CD4-positive, alpha-beta T cell (primary cell): ENCODE measurements around the gene ARHGAP25. TPM values are rescaled to one million over a fixed set of nuclear protein-coding genes. Genes with fewer than 3 reads are reported as not detected.
A peak's percentile ranks its signal among the peaks of the same experiment; 100 is the strongest.

Experiments
- ATAC-seq: fragments of 200-7000 bp; cut with Tn5 transposase; one replicate; pipeline ENCODE4 v1.10.0; 2022; ENCODE audit warnings: mild to moderate bottlenecking; ENCODE audit not compliant: poor library complexity
- CTCF ChIA-PET: fragments of 350-600 bp; sonication (Branson Sonifier 250); formaldehyde crosslinking; loops from one replicate; lab custom pipeline; 2021; ENCODE audit warnings: antibody characterized with exemption, inconsistent platforms; lab: Charles Lee
- POLR2A ChIA-PET: fragments of 350-600 bp; sonication (Branson Sonifier 250); formaldehyde crosslinking; loops from one replicate; lab custom pipeline; 2021; ENCODE audit warnings: antibody characterized with exemption, inconsistent platforms; lab: Charles Lee
- DNase-seq, 14 experiments: peaks; one replicate each; pipeline ENCODE4 v3.0.0-alpha.2; 2013 to 2020; ENCODE audit warnings: mixed read lengths in 2 of 14
- H3K27ac ChIP-seq, 2 donors: one replicate each; pipeline versions ENCODE4 v1.5.1 to v1.7.0; 2013; ENCODE audit warnings: low read length in 2 of 2, low read depth in 1 of 2, mild to moderate bottlenecking in 1 of 2
- H3K27me3 ChIP-seq, 2 experiments: 1 replicate in 1 of 2; 2 replicates in 1 of 2; pipeline versions ENCODE4 v1.6.1 to v1.7.0; 2013; ENCODE audit warnings: low read length in 2 of 2, control low read depth in 1 of 2, mild to moderate bottlenecking in 1 of 2, moderate library complexity in 1 of 2; ENCODE audit not compliant: insufficient read depth in 2 of 2, control insufficient read depth in 1 of 2
- H3K36me3 ChIP-seq: one replicate; pipeline ENCODE4 v1.6.1; 2013; ENCODE audit warnings: low read length, control low read depth; ENCODE audit not compliant: insufficient read depth
- H3K4me1 ChIP-seq: one replicate; pipeline ENCODE4 v1.6.1; 2013; ENCODE audit warnings: low read length, control low read depth; ENCODE audit not compliant: insufficient read depth
- H3K4me3 ChIP-seq: one replicate; pipeline ENCODE4 v1.5.1; 2013; ENCODE audit warnings: mild to moderate bottlenecking, low read length, moderate library complexity
- H3K9me3 ChIP-seq, 2 experiments: 1 replicate in 1 of 2; 2 replicates in 1 of 2; pipeline versions ENCODE4 v1.6.1 to v1.7.0; 2013; ENCODE audit warnings: low read length in 2 of 2, mild to moderate bottlenecking in 2 of 2, control low read depth in 1 of 2, moderate library complexity in 1 of 2; ENCODE audit not compliant: control insufficient read depth in 1 of 2, insufficient read depth in 1 of 2
- H3K27ac Mint-ChIP-seq: one replicate; pipeline ENCODE4 v1.8.0; 2020; ENCODE audit warnings: mixed read lengths
- H3K27me3 Mint-ChIP-seq: one replicate; pipeline ENCODE4 v1.8.0; 2021; ENCODE audit warnings: mixed read lengths
- H3K36me3 Mint-ChIP-seq: one replicate; pipeline ENCODE4 v1.8.0; 2021; ENCODE audit warnings: low read depth, mixed read lengths
- H3K4me1 Mint-ChIP-seq: one replicate; pipeline ENCODE4 v1.8.0; 2021; ENCODE audit warnings: low read depth, mixed read lengths
- H3K4me3 Mint-ChIP-seq: one replicate; pipeline ENCODE4 v1.8.0; 2020; ENCODE audit warnings: mild to moderate bottlenecking, mixed read lengths
- H3K9me3 Mint-ChIP-seq: one replicate; pipeline ENCODE4 v1.8.0; 2020; ENCODE audit warnings: mixed read lengths
- CTCF ChIP-seq: fragments of 200-600 bp; IDR thresholded peaks from one replicate; pipeline ENCODE4 v1.8.0; 2022; ENCODE audit warnings: antibody characterized with exemption, mild to moderate bottlenecking
- intact Hi-C, 2 experiments: fragments of 100-400 bp; cut with DNase I in 1 of 2; cut with micrococcal nuclease in 1 of 2; formaldehyde crosslinking; loops; one replicate each; pipeline versions ENCODE4 v1.15.1 to v1.9.0; 2023 to 2025; cut with DNase I, micrococcal nuclease
- total RNA-seq, 174 experiments: library from RNA in 2 of 174; stranded (reverse) in 2 of 174; gene quantifications; one replicate each; pipeline ENCODE4 v1.2.3 and lab custom pipeline; 2021 to 2026

Gene ARHGAP25
- total RNA-seq, 2 experiments from 2014 or later, result 39.3 to 41.8 TPM

- Mint-ChIP-seq H3K4me1 (peaks cover 87% of the 10 kb centered on the region), H3K4me3 (peak overlapping the region; percentile 53), H3K9me3 (peaks cover 2% of the 10 kb centered on the region), H3K36me3 (peaks cover 69% of the 10 kb centered on the region), H3K27ac (peak overlapping the region; percentile 94), H3K27me3 (no peaks in the 10 kb centered on the region)
- Histone ChIP-seq H3K9me3 (peaks cover 0 to 7% of the 10 kb centered on the region in 2 experiments), H3K27me3 (no peaks in the 10 kb centered on the region), H3K36me3 (peaks cover 47% of the 10 kb centered on the region), H3K4me1 (peaks cover 65% of the 10 kb centered on the region), H3K4me3 (no peak overlapping the region), H3K27ac (peak overlapping the region; percentile 52 to 66)
- ChIA-PET POLR2A (interaction anchor here (0.6 to 6.4 kb wide), 13 partner anchors 12 to 172 kb away, joined by 3 to 238 read pairs (median 11); partner anchors contain the start of gene ARHGAP25), CTCF (interaction anchor here (1.1 to 5.1 kb wide), 7 partner anchors 9 to 156 kb away, joined by 3 to 49 read pairs (median 4); partner anchors contain the start of gene ARHGAP25)
- TF ChIP-seq CTCF, result no peak
- DNase-seq (peak in 4 of 14 experiments; percentile 43 to 82 (median 64)), ATAC-seq (peak; percentile 45)
- intact Hi-C loops, result loop anchor here (2.0 to 5.0 kb wide), 3 partner anchors 17 to 286 kb away; partner anchors contain the start of genes APLF (in 1 of the 2) and FBXO48 (in 1 of the 2)
Measured at GRCh38 chr2:68753318-68753717, 18.7 kb downstream of the ARHGAP25 start.

- Mint-ChIP-seq H3K4me3 (peak overlapping the region; percentile 77), H3K27me3 (no peaks in the 10 kb centered on the region), H3K9me3 (peaks cover 2% of the 10 kb centered on the region), H3K27ac (peak overlapping the region; percentile 94), H3K4me1 (peaks cover 92% of the 10 kb centered on the region), H3K36me3 (peaks cover 74% of the 10 kb centered on the region)
- peaks cover 0 to 7% of the 10 kb centered on the region in 2 experiments for H3K9me3 ChIP-seq
- no peaks in the 10 kb centered on the region for H3K27me3 ChIP-seq
- intact Hi-C loops, result no loop called here
- peaks cover 39% of the 10 kb centered on the region for H3K36me3 ChIP-seq
- ChIA-PET CTCF (interaction anchor here (1.4 to 4.3 kb wide), 2 partner anchors 12 to 15 kb away, joined by 4 to 37 read pairs; no protein-coding TSS in a partner anchor), POLR2A (interaction anchor here (0.7 to 3.6 kb wide), 4 partner anchors 11 to 170 kb away, joined by 3 to 70 read pairs (median 6); partner anchors contain the start of gene ARHGAP25)
- no peak overlapping the region for H3K4me3 ChIP-seq
- ATAC-seq (no peak), DNase-seq (peak in 1 of 14 experiments; percentile 6)
- peaks cover 50% of the 10 kb centered on the region for H3K4me1 ChIP-seq
- no peak for TF ChIP-seq CTCF
- H3K27ac ChIP-seq, result peak overlapping the region in 1 of 2 donors; percentile 49
Measured at GRCh38 chr2:68755071-68755470, 20.5 kb downstream of the ARHGAP25 start.

GRCh38 chr2:68756178-68756577 lies 21.6 kb downstream of the ARHGAP25 start:
- Histone ChIP-seq H3K4me3 (no peak overlapping the region), H3K4me1 (peaks cover 39% of the 10 kb centered on the region), H3K27me3 (no peaks in the 10 kb centered on the region), H3K36me3 (peaks cover 33% of the 10 kb centered on the region), H3K27ac (peak overlapping the region in 1 of 2 donors; percentile 8), H3K9me3 (peaks cover 0 to 7% of the 10 kb centered on the region in 2 experiments)
- Mint-ChIP-seq H3K27me3 (no peaks in the 10 kb centered on the region), H3K9me3 (peaks cover 2% of the 10 kb centered on the region), H3K4me1 (peaks cover 97% of the 10 kb centered on the region), H3K36me3 (peaks cover 72% of the 10 kb centered on the region), H3K27ac (peak overlapping the region; percentile 94), H3K4me3 (peak overlapping the region; percentile 35)
- intact Hi-C loops, result no loop called here
- TF ChIP-seq CTCF, result no peak
- ATAC-seq (no peak), DNase-seq (peak in 1 of 14 experiments; percentile 1)
- CTCF ChIA-PET, result interaction anchor here (1.2 to 1.3 kb wide), 2 partner anchors 9 to 10 kb away, joined by 3 to 4 read pairs; no protein-coding TSS in a partner anchor
- POLR2A ChIA-PET, result interaction anchor here (0.9 to 3.6 kb wide), 6 partner anchors 10 to 35 kb away, joined by 3 to 70 read pairs (median 6); partner anchors contain the start of gene ARHGAP25
